Measurements from ENCODE around the gene ITGAX.
"Not testable (repeated sequence)": the region's sequence is repeated elsewhere in the genome, so short reads cannot be mapped to it uniquely, and the experiment has no call there.

The ITGAX gene

GRCh38 chr16:31354394-31355291, at the start of gene ITGAX:
TSS of gene ITGAX (plus strand) at chr16:31355176. CDS start at chr16:31355255, 79 bp downstream.
- Histone ChIP-seq H3K9me3 (ENCODE audit: insufficient read depth, low read length) (no peaks in the 10 kb centered on the region), H3K4me3 (ENCODE audit: insufficient read depth, low read length, poor library complexity, severe bottlenecking) (no peak within 1 kb of the TSS), H3K27me3 (ENCODE audit: low read length) (no peaks in the 10 kb centered on the region), H3K27ac (ENCODE audit: low read depth, low read length) (no peak within 1 kb of the TSS), H4K20me1 (ENCODE audit: low read depth, low read length) (no peaks in the 10 kb centered on the region), H3K36me3 (ENCODE audit: low read length) (no peaks in the 10 kb centered on the region), H3K9me2 (replicated peaks; ENCODE audit: insufficient read depth, low read length) (no peaks in the 10 kb centered on the region), H3F3A (ENCODE audit: insufficient read depth) (no peaks in the 10 kb centered on the region), H3K9ac (ENCODE audit: low read length) (no peak within 1 kb of the TSS), H3K4me2 (ENCODE audit: low read depth, low read length, poor library complexity, severe bottlenecking) (no peak within 1 kb of the TSS), H2AFZ (ENCODE audit: low read depth, low read length, severe bottlenecking) (no peak within 1 kb of the TSS), H3K79me2 (ENCODE audit: insufficient read depth, low read length) (no peaks in the 10 kb centered on the region)
- no peak for TF ChIP-seq EZH2phosphoT487 (conservative IDR thresholded peaks at IDR 0.05; ENCODE audit: low read length)
- TF ChIP-seq, protein P1, sequence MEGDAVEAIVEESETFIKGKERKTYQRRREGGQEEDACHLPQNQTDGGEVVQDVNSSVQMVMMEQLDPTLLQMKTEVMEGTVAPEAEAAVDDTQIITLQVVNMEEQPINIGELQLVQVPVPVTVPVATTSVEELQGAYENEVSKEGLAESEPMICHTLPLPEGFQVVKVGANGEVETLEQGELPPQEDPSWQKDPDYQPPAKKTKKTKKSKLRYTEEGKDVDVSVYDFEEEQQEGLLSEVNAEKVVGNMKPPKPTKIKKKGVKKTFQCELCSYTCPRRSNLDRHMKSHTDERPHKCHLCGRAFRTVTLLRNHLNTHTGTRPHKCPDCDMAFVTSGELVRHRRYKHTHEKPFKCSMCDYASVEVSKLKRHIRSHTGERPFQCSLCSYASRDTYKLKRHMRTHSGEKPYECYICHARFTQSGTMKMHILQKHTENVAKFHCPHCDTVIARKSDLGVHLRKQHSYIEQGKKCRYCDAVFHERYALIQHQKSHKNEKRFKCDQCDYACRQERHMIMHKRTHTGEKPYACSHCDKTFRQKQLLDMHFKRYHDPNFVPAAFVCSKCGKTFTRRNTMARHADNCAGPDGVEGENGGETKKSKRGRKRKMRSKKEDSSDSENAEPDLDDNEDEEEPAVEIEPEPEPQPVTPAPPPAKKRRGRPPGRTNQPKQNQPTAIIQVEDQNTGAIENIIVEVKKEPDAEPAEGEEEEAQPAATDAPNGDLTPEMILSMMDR (IDR thresholded peaks at IDR 0.05; ENCODE audit: insufficient read depth, low read length, poor library complexity, severe bottlenecking): no peak

- H2AFZ ChIP-seq (ENCODE audit: low read depth, low read length, severe bottlenecking): no peak overlapping the region
- no peak for TF ChIP-seq EZH2phosphoT487 (conservative IDR thresholded peaks at IDR 0.05; ENCODE audit: low read length)
- TF ChIP-seq, protein P1 (IDR thresholded peaks at IDR 0.05; ENCODE audit: insufficient read depth, low read length, poor library complexity, severe bottlenecking): no peak
Observed at GRCh38 chr16:31305219-31305618, 49.8 kb upstream of the ITGAX start.

DNA sequence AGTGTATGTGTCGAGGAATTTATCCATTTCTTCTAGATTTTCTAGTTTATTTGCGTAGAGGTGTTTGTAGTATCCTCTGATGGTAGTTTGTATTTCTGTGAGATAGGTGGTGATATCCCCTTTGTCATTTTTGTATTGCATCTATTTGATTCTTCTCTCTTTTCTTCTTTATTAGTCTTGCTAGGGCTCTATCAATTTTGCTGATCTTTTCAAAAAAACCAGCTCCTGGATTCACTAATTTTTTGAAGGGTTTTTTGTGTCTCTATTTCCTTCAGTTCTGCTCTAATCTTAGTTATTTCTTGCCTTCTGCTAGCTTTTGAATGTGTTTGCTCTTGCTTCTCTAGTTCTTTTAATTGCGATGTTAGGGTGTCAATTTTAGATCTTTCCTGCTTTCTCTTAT, 46.6 kb upstream of the ITGAX start:
- not testable (repeated sequence) for H3K9ac ChIP-seq (ENCODE audit: low read length); H3K27me3 ChIP-seq (ENCODE audit: low read length); H3K9me2 ChIP-seq (replicated peaks; ENCODE audit: insufficient read depth, low read length); H3K79me2 ChIP-seq (ENCODE audit: insufficient read depth, low read length); H3K27ac ChIP-seq (ENCODE audit: low read depth, low read length); H3K4me2 ChIP-seq (ENCODE audit: low read depth, low read length, poor library complexity, severe bottlenecking); H3K4me3 ChIP-seq (ENCODE audit: insufficient read depth, low read length, poor library complexity, severe bottlenecking); H3K36me3 ChIP-seq (ENCODE audit: low read length); H3F3A ChIP-seq (ENCODE audit: insufficient read depth); H3K9me3 ChIP-seq (ENCODE audit: insufficient read depth, low read length); H4K20me1 ChIP-seq (ENCODE audit: low read depth, low read length); H2AFZ ChIP-seq (ENCODE audit: low read depth, low read length, severe bottlenecking)

More at GRCh38 chr16:31305219-31305618, 49.8 kb upstream of the ITGAX start:
- no peak overlapping the region for H3K4me3 ChIP-seq (ENCODE audit: insufficient read depth, low read length, poor library complexity, severe bottlenecking)
- no peaks in the 10 kb centered on the region for H3F3A ChIP-seq (ENCODE audit: insufficient read depth)
- H3K4me2 ChIP-seq (ENCODE audit: low read depth, low read length, poor library complexity, severe bottlenecking): no peak overlapping the region
- H3K9ac ChIP-seq (ENCODE audit: low read length): no peak overlapping the region
- H3K36me3 ChIP-seq (ENCODE audit: low read length): no peaks in the 10 kb centered on the region
- no peaks in the 10 kb centered on the region for H3K9me3 ChIP-seq (ENCODE audit: insufficient read depth, low read length)
- no peaks in the 10 kb centered on the region for H4K20me1 ChIP-seq (ENCODE audit: low read depth, low read length)
- H3K79me2 ChIP-seq (ENCODE audit: insufficient read depth, low read length): no peaks in the 10 kb centered on the region
- H3K9me2 ChIP-seq (replicated peaks; ENCODE audit: insufficient read depth, low read length): no peaks in the 10 kb centered on the region
- H3K27me3 ChIP-seq (ENCODE audit: low read length): no peaks in the 10 kb centered on the region
- no peak overlapping the region for H3K27ac ChIP-seq (ENCODE audit: low read depth, low read length)

- Histone ChIP-seq H3K79me2 (ENCODE audit: insufficient read depth, low read length) (no peaks in the 10 kb centered on the region), H3K9me3 (ENCODE audit: insufficient read depth, low read length) (peaks cover 11% of the 10 kb centered on the region; the same call in 1 of the 2 replicates), H4K20me1 (ENCODE audit: low read depth, low read length) (no peaks in the 10 kb centered on the region), H3K36me3 (ENCODE audit: low read length) (no peaks in the 10 kb centered on the region), H3K9ac (ENCODE audit: low read length) (no peak overlapping the region), H3F3A (ENCODE audit: insufficient read depth) (no peaks in the 10 kb centered on the region), H3K27ac (ENCODE audit: low read depth, low read length) (no peak overlapping the region), H3K9me2 (replicated peaks; ENCODE audit: insufficient read depth, low read length) (no peaks in the 10 kb centered on the region), H3K27me3 (ENCODE audit: low read length) (no peaks in the 10 kb centered on the region), H3K4me2 (ENCODE audit: low read depth, low read length, poor library complexity, severe bottlenecking) (no peak overlapping the region), H3K4me3 (ENCODE audit: insufficient read depth, low read length, poor library complexity, severe bottlenecking) (no peak overlapping the region), H2AFZ (ENCODE audit: low read depth, low read length, severe bottlenecking) (no peak overlapping the region)
- no peak for TF ChIP-seq EZH2phosphoT487 (conservative IDR thresholded peaks at IDR 0.05; ENCODE audit: low read length)
- TF ChIP-seq, protein P1 (IDR thresholded peaks at IDR 0.05; ENCODE audit: insufficient read depth, low read length, poor library complexity, severe bottlenecking): no peak
Observed at GRCh38 chr16:31322500-31322899, 32.5 kb upstream of the ITGAX start.
